Measurements from ENCODE around the gene PGA4.
"Not testable (repeated sequence)": the region's sequence is repeated elsewhere in the genome, so short reads cannot be mapped to it uniquely, and the experiment has no call there.

DNA sequence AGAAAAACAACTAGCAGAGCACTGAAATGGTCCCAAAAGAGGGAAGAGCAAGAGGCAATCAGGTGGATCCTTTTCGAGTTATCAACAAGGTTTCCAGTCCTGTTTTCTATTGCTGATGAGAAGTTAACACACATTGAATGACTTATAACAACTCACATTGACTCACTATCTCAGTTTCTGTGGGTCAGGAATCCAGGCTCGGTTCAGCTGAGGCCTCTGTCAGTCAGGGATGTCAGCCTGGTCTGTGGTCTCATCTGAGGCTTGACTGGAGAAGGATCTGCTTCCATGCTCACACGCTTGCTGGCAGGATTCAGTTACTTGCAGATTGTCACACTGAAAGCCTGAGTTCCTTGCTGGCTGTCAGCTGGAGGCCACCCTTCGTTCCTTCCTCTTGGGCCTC is 3.8 kb upstream of the PGA4 start:
- not testable (repeated sequence) for TF ChIP-seq CTCF (IDR thresholded peaks at IDR 0.05; ENCODE audit: low read depth, low read length, missing input control); JUND (IDR thresholded peaks at IDR 0.05); TAF1 (conservative IDR thresholded peaks at IDR 0.05); FOXA2 (IDR thresholded peaks at IDR 0.05); MAX (IDR thresholded peaks at IDR 0.05); GABPA (IDR thresholded peaks at IDR 0.05 in 1 of 2, conservative IDR thresholded peaks at IDR 0.05 in 1 of 2); EGR1 (IDR thresholded peaks at IDR 0.05; ENCODE audit: low read depth in 2 of 2); FOXA1 (IDR thresholded peaks at IDR 0.05); ZBTB33 (IDR thresholded peaks at IDR 0.05); RAD21 (IDR thresholded peaks at IDR 0.05); HNF4G (IDR thresholded peaks at IDR 0.05); SP1 (IDR thresholded peaks at IDR 0.05); YY1 (IDR thresholded peaks at IDR 0.05)
- TF ChIP-seq, protein P1, sequence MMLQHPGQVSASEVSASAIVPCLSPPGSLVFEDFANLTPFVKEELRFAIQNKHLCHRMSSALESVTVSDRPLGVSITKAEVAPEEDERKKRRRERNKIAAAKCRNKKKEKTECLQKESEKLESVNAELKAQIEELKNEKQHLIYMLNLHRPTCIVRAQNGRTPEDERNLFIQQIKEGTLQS (IDR thresholded peaks at IDR 0.05): not testable (repeated sequence)

All from liver (tissue), 3 donors.